ENCODE results near the gene DUOX2. TPM values are rescaled to one million over a fixed set of nuclear protein-coding genes. Genes with fewer than 3 reads are reported as not detected.
A peak's percentile ranks its signal among the peaks of the same experiment; 100 is the strongest.

The DUOX2 gene
- total and polyA plus RNA-seq, 8 donors: 0.29 to 2.7 (median 0.38) TPM

GRCh38 chr15:45157974-45158373 lies 44.0 kb upstream of the DUOX2 start:
- intact Hi-C loops (cut with DNase I): loop anchor here in 1 of 2 donors (10.0 kb wide), 1 partner anchor 107 kb away; no protein-coding TSS in a partner anchor
- ATAC-seq (no peak), DNase-seq (no peak)
- no peaks in the 10 kb centered on the region for H3K9me3 ChIP-seq
- H3K4me3 ChIP-seq: no peak overlapping the region
- H3K36me3 ChIP-seq: peaks cover 0 to 13% of the 10 kb centered on the region in 2 donors
- H3K4me1 ChIP-seq: peaks cover 5 to 16% of the 10 kb centered on the region in 2 donors
- TF ChIP-seq, protein P1, sequence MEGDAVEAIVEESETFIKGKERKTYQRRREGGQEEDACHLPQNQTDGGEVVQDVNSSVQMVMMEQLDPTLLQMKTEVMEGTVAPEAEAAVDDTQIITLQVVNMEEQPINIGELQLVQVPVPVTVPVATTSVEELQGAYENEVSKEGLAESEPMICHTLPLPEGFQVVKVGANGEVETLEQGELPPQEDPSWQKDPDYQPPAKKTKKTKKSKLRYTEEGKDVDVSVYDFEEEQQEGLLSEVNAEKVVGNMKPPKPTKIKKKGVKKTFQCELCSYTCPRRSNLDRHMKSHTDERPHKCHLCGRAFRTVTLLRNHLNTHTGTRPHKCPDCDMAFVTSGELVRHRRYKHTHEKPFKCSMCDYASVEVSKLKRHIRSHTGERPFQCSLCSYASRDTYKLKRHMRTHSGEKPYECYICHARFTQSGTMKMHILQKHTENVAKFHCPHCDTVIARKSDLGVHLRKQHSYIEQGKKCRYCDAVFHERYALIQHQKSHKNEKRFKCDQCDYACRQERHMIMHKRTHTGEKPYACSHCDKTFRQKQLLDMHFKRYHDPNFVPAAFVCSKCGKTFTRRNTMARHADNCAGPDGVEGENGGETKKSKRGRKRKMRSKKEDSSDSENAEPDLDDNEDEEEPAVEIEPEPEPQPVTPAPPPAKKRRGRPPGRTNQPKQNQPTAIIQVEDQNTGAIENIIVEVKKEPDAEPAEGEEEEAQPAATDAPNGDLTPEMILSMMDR (IDR thresholded peaks at IDR 0.05): no peak
- no peaks in the 10 kb centered on the region for H3K27me3 ChIP-seq
- H3K27ac ChIP-seq: no peak overlapping the region

- no peaks in the 10 kb centered on the region for H3K9me3 ChIP-seq
- TF ChIP-seq, protein P1 (IDR thresholded peaks at IDR 0.05): no peak
- H3K4me1 ChIP-seq: peaks cover 0 to 5% of the 10 kb centered on the region in 2 donors
- intact Hi-C loops (cut with DNase I): loop anchor here in 1 of 2 donors (10.0 kb wide), 1 partner anchor 108 kb away; no protein-coding TSS in a partner anchor
- no peak overlapping the region for H3K27ac ChIP-seq
- peak; percentile 2 for ATAC-seq
- H3K4me3 ChIP-seq: no peak overlapping the region
- peaks cover 0 to 24% of the 10 kb centered on the region in 2 donors for H3K36me3 ChIP-seq
- no peak for DNase-seq
- H3K27me3 ChIP-seq: no peaks in the 10 kb centered on the region
These were observed 42.9 kb upstream of the DUOX2 start for GRCh38 chr15:45156744-45157455.

GRCh38 chr15:45155739-45156138 lies 41.8 kb upstream of the DUOX2 start:
- intact Hi-C loops (cut with DNase I): loop anchor here in 1 of 2 donors (10.0 kb wide), 1 partner anchor 109 kb away; no protein-coding TSS in a partner anchor
- no peaks in the 10 kb centered on the region for H3K27me3 ChIP-seq
- TF ChIP-seq, protein P1 (IDR thresholded peaks at IDR 0.05): no peak
- H3K4me3 ChIP-seq: no peak overlapping the region
- H3K4me1 ChIP-seq: no peaks in the 10 kb centered on the region
- no peak for DNase-seq
- peaks cover 0 to 35% of the 10 kb centered on the region in 2 donors for H3K36me3 ChIP-seq
- ATAC-seq: no peak
- no peaks in the 10 kb centered on the region for H3K9me3 ChIP-seq
- no peak overlapping the region for H3K27ac ChIP-seq

DNA sequence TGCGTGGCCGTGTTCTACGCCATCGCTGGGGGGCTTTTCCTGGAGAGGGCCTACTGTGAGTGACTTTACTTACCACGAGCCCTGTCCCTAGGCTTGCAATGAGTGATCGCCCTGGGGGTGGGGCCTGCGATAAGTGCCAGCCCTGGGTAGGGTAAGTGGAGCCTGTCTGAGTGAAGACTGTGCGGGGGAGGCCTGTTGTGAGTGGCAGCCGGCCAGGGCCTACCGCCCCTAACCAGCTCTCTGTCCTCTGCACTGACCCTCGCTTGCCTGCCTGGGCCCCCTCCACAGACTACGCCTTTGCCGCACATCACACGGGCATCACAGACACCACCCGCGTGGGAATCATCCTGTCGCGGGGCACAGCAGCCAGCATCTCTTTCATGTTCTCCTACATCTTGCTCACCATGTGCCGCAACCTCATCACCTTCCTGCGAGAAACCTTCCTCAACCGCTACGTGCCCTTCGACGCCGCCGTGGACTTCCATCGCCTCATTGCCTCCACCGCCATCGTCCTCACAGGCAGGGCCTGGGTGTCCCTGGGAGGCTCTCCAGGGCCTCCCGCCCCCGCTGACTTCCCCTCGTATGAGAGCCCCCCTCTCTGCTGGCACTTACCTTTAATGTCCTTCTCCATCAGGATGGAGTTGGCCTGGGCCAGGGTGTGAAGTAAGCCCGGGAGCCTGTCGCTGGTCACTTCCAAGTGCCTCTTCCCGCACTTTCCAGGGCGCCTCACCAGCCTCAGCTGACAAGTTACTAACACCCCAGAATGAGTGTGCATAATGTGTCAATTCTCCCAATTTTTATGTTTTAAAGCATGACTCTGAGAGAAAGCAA lies 38.2 kb upstream of the DUOX2 start:
- TF ChIP-seq, protein P1 (IDR thresholded peaks at IDR 0.05): no peak
- H3K9me3 ChIP-seq: no peaks in the 10 kb centered on the region
- peaks cover 0 to 44% of the 10 kb centered on the region in 2 donors for H3K36me3 ChIP-seq
- ATAC-seq (no peak), DNase-seq (no peak)
- no peak overlapping the region for H3K27ac ChIP-seq
- no peak overlapping the region for H3K4me3 ChIP-seq
- H3K4me1 ChIP-seq: no peaks in the 10 kb centered on the region
- intact Hi-C loops (cut with DNase I): loop anchor here in 1 of 2 donors (10.0 kb wide), 1 partner anchor 113 kb away; no protein-coding TSS in a partner anchor
- H3K27me3 ChIP-seq: no peaks in the 10 kb centered on the region

- H3K27ac ChIP-seq: no peak overlapping the region
- H3K4me3 ChIP-seq: no peak overlapping the region
- TF ChIP-seq, protein P1 (IDR thresholded peaks at IDR 0.05): no peak
- no peak for DNase-seq
- no peaks in the 10 kb centered on the region for H3K9me3 ChIP-seq
- H3K36me3 ChIP-seq: peaks cover 0 to 38% of the 10 kb centered on the region in 2 donors
- no peaks in the 10 kb centered on the region for H3K4me1 ChIP-seq
- H3K27me3 ChIP-seq: no peaks in the 10 kb centered on the region
- no peak for ATAC-seq
- intact Hi-C loops (cut with DNase I): loop anchor here in 1 of 2 donors (10.0 kb wide), 1 partner anchor 114 kb away; no protein-coding TSS in a partner anchor
These were observed 37.0 kb upstream of the DUOX2 start for GRCh38 chr15:45150997-45151396.

Measured in left lung (tissue), 10 donors.